Natural killer cell treated with Interleukin-12 subunit alpha and Interleukin-12 subunit beta and Interleukin-15 and Interleukin-18, amount 100 ng/mL, for 72 hours (primary cell): ENCODE measurements around the gene VOPP1. TPM values are rescaled to one million over a fixed set of nuclear protein-coding genes. Genes with fewer than 3 reads are reported as not detected.

Experiments
- ATAC-seq, 2 donors: fragments of 150-1000 bp; cut with Tn5 transposase in 1 of 2; sonication (Bioruptor Pico), chemical (Tn5 transposase) in 1 of 2; 2 replicates each; pipeline ENCODE4 v1.10.0; 2021
- DNase-seq: peaks from one replicate; pipeline ENCODE4 v3.0.0; 2022; ENCODE audit warnings: low spot score
- H3K27ac Mint-ChIP-seq, 2 donors: 1 replicate in 1 of 2; 2 replicates in 1 of 2; pipeline ENCODE4 v1.8.0; 2022; ENCODE audit warnings: mixed read lengths in 2 of 2, mild to moderate bottlenecking in 1 of 2, moderate library complexity in 1 of 2
- H3K27me3 Mint-ChIP-seq, 2 donors: 1 replicate in 1 of 2; 2 replicates in 1 of 2; pipeline ENCODE4 v1.8.0; 2022; ENCODE audit warnings: mixed read lengths in 2 of 2
- H3K36me3 Mint-ChIP-seq: one replicate; pipeline ENCODE4 v1.8.0; 2022; ENCODE audit warnings: mixed read lengths
- H3K4me1 Mint-ChIP-seq, 2 donors: 1 replicate in 1 of 2; 2 replicates in 1 of 2; pipeline ENCODE4 v1.8.0; 2022; ENCODE audit warnings: low read depth in 2 of 2, mixed read lengths in 2 of 2, mild to moderate bottlenecking in 1 of 2
- H3K4me3 Mint-ChIP-seq: one replicate; pipeline ENCODE4 v1.8.0; 2022; ENCODE audit warnings: mixed read lengths
- H3K9me3 Mint-ChIP-seq: 2 replicates; pipeline ENCODE4 v1.8.0; 2022; ENCODE audit warnings: mixed read lengths
- total RNA-seq, 2 donors: library from RNA; stranded (reverse); gene quantifications; one replicate each; pipeline ENCODE4 v1.2.3, GENCODE V29; 2022

The VOPP1 gene
- total RNA-seq, 2 donors from 2014 or later: 204 to 244 TPM

DNA sequence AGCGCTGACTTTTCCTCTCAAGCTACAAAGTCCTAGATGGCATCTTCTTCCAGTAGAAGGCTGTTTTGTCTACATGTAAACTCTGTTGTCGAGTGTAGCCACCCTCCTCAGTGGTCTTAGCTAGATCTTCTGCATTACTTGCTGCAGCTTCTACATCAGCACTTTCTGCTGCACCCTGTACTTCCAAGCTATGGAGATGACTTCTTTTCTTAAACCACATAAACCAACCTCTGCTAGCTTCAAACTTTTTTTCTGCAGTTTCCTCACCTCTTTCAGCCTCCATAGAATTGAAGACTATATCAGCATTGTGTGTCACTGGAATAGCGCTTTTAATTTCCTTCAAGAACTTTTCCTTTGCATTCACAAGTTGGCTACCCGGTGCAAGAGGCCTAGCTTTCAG is 119.3 kb downstream of the VOPP1 start:
- no peak for ATAC-seq
- H3K4me3 Mint-ChIP-seq: no peak overlapping the region

DNA sequence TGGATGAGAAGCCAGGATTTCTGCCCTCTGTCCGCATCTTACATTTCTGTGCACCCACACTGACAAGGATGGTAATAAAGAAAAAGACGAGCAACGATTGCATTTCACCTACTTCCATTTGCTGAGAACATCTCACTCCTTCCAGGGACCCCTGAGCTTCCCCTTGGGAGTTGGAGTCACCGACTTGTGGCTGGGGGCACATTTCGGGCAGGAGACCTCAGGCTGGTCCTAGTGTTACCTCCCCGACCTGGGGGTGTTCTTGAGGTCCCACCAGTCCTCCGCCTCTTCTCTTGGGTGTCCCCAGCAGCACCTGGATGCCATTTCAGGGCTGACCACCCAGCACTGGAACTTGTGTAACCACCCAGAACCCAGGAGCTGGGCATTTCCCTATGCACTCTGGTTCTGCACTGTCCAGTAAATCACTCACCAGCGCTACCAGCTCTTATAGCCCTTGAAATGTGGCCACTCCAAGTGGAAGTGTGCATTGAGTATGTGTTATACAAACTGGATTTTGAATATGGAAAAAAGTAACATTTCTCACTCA is 122.2 kb downstream of the VOPP1 start:
- ATAC-seq: peak in 1 of 2 donors; percentile 36
- Mint-ChIP-seq H3K36me3 (peaks cover 9% of the 10 kb centered on the region), H3K9me3 (no peaks in the 10 kb centered on the region), H3K27me3 (no peaks in the 10 kb centered on the region), H3K4me1 (peaks cover 14 to 31% of the 10 kb centered on the region in 2 donors), H3K27ac (no peak overlapping the region), H3K4me3 (no peak overlapping the region)
- DNase-seq: no peak

More for the DNA sequence above, 119.3 kb downstream of the VOPP1 start:
- DNase-seq: no peak
- peak overlapping the region in 1 of 2 donors; percentile 34 for H3K27ac Mint-ChIP-seq
- H3K4me1 Mint-ChIP-seq: peaks cover 23 to 42% of the 10 kb centered on the region in 2 donors
- peaks cover 23% of the 10 kb centered on the region for H3K36me3 Mint-ChIP-seq
- no peaks in the 10 kb centered on the region for H3K27me3 Mint-ChIP-seq
- peaks cover 10% of the 10 kb centered on the region for H3K9me3 Mint-ChIP-seq

GRCh38 chr7:55449205-55449991 is 122.9 kb downstream of the VOPP1 start:
- peak; percentile 41 to 54 for ATAC-seq

DNA sequence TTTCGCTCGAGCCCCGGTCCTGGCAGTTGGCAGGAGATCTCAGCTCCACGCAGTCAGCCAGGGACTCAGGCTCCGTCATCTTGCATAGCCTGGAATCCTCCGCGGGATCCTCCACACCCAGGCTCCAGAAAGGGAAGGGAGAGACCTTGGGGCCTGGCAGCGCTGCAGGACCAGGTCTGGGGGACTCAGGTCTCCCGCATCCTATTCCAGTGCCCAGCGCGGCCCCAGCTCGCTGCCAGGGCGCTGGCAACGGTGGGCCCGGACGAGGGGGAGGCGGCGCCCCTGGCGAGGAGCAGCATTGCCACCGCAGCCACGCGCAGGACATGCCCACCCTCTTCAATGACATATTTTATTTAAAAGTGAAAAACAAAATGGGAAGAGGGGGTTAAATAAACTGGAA is 123.8 kb downstream of the VOPP1 start:
- Mint-ChIP-seq H3K4me1 (peaks cover 11 to 28% of the 10 kb centered on the region in 2 donors), H3K27me3 (no peaks in the 10 kb centered on the region), H3K4me3 (no peak overlapping the region), H3K9me3 (no peaks in the 10 kb centered on the region), H3K36me3 (peaks cover 4% of the 10 kb centered on the region), H3K27ac (no peak overlapping the region)
- no peak for ATAC-seq
- DNase-seq: no peak

More at GRCh38 chr7:55449205-55449991, 122.9 kb downstream of the VOPP1 start:
- H3K4me1 Mint-ChIP-seq: peaks cover 11 to 28% of the 10 kb centered on the region in 2 donors
- H3K27ac Mint-ChIP-seq: no peak overlapping the region
- no peak for DNase-seq
- H3K27me3 Mint-ChIP-seq: no peaks in the 10 kb centered on the region
- no peak overlapping the region for H3K4me3 Mint-ChIP-seq
- H3K36me3 Mint-ChIP-seq: peaks cover 4% of the 10 kb centered on the region
- no peaks in the 10 kb centered on the region for H3K9me3 Mint-ChIP-seq

GRCh38 chr7:55444786-55445185 is 127.5 kb downstream of the VOPP1 start:
- ATAC-seq: no peak
- no peak for DNase-seq
- Mint-ChIP-seq H3K36me3 (peaks cover 4% of the 10 kb centered on the region), H3K27ac (no peak overlapping the region), H3K4me1 (peaks cover 5 to 14% of the 10 kb centered on the region in 2 donors), H3K4me3 (no peak overlapping the region), H3K27me3 (no peaks in the 10 kb centered on the region), H3K9me3 (no peaks in the 10 kb centered on the region)

DNA sequence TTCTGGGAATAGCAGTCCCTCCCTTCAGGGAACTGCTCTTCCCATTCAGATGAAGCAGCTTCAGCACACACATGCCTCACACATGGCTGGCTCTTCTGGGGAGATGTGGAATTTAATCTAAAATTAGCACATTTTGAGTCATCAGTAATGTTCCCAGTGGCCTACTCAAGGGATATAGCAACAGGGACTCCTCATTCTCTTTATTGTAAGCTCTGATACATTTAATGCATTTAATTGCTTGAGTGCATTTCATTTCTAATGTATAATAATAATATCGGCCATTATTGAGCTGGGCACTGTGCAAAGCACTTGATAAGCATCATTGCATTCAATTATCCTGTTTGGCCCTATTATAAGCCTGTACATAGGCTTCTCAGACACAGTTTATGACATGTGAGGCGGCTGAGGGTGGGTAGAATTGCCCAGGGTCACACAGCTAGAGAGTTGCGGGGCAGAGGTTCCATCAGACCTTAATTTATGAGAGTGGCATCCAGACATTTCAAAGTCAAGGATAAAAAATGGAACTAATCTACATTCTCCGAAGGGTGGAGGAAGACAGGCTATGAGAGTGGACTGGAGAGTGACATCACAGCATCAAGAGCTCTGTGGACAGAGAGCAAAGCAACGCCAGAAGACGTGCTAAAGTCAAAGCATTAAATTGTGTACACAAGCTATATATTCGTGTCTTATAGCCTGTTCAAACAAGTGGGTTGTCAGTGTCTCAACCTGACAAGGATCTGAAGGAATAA is 130.4 kb downstream of the VOPP1 start:
- Mint-ChIP-seq H3K36me3 (no peaks in the 10 kb centered on the region), H3K27ac (no peak overlapping the region)
- no peak for ATAC-seq

DNA sequence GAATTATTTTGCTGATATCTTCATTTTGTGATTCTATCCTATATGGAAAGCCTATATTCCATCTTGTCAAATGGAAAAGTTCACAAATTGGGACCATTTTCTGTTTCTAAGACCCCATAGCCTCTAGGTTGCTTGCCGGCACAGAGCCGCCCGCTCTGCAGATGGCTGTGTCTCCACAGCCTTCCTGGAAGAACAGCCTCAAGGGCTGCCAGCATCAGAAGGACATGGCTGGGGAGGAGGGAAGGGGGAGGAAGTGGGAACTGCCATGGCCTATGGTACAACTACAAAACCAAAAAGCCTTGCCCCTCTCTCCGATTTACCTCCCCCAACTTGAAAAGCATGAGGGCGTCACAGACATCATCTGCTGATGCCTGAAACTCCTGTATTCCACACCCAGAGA is 131.3 kb downstream of the VOPP1 start:
- Mint-ChIP-seq H3K36me3 (no peaks in the 10 kb centered on the region), H3K27ac (no peak overlapping the region), H3K27me3 (no peaks in the 10 kb centered on the region), H3K4me3 (no peak overlapping the region), H3K9me3 (no peaks in the 10 kb centered on the region), H3K4me1 (peaks cover 5 to 20% of the 10 kb centered on the region in 2 donors)
- DNase-seq (no peak), ATAC-seq (no peak)

More for the DNA sequence above, 130.4 kb downstream of the VOPP1 start:
- no peak overlapping the region for H3K4me3 Mint-ChIP-seq
- peaks cover 5 to 21% of the 10 kb centered on the region in 2 donors for H3K4me1 Mint-ChIP-seq
- no peaks in the 10 kb centered on the region for H3K27me3 Mint-ChIP-seq
- no peak for DNase-seq
- no peaks in the 10 kb centered on the region for H3K9me3 Mint-ChIP-seq

- no peaks in the 10 kb centered on the region for H3K27me3 Mint-ChIP-seq
- no peak overlapping the region for H3K4me3 Mint-ChIP-seq
- no peak for DNase-seq
These were observed 132.1 kb downstream of the VOPP1 start for GRCh38 chr7:55440040-55440690.

GRCh38 chr7:55439627-55440026 is 132.7 kb downstream of the VOPP1 start:
- Mint-ChIP-seq H3K27ac (peak overlapping the region in 1 of 2 donors; percentile 30), H3K9me3 (no peaks in the 10 kb centered on the region), H3K36me3 (no peaks in the 10 kb centered on the region), H3K4me1 (peaks cover 0 to 12% of the 10 kb centered on the region in 2 donors), H3K4me3 (no peak overlapping the region), H3K27me3 (no peaks in the 10 kb centered on the region)
- ATAC-seq (peak in 1 of 2 donors; percentile 6), DNase-seq (no peak)

More at GRCh38 chr7:55440040-55440690, 132.1 kb downstream of the VOPP1 start:
- no peaks in the 10 kb centered on the region for H3K9me3 Mint-ChIP-seq
- no peak overlapping the region for H3K27ac Mint-ChIP-seq
- ATAC-seq: peak; percentile 25 to 28
- H3K36me3 Mint-ChIP-seq: no peaks in the 10 kb centered on the region
- peaks cover 3 to 16% of the 10 kb centered on the region in 2 donors for H3K4me1 Mint-ChIP-seq

DNA sequence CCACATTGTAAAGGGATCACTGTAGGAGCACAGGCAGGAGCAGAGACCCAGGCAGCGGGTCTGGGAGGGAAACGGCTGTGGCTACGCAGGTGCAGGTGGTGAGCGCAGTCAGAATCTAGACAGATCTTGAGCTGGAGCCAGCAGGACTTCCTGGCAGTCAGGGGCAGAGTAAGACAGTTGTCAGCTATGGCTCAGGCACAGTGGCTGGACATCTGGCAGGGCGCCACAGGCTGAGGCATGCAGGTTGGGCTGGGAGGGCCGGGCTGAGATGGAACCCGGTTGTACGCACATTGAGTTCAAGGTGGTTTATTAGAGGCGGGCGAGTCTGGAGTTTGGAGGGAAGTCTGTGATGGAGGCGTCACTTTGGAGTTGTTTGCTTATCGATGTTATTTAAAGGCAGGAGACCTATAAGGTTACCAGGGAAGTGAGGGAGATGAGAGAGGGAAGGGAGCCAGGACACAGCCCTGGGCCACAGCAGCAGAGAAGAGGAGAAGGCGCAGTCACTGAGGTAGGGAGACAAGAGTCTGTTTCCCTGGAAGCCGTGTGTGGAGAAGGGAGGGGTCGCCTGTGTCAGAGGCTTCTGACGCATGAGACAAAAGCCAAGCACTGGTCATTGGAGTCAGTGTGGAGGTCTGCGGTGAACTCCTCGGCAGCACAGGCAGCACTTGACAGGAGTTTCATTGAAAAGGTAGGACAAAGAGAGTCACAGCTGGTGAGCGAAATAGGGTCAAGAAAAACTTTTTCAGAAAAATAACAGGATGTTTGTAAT is 133.4 kb downstream of the VOPP1 start:
- Mint-ChIP-seq H3K27me3 (no peaks in the 10 kb centered on the region), H3K36me3 (no peaks in the 10 kb centered on the region), H3K9me3 (no peaks in the 10 kb centered on the region), H3K4me3 (no peak overlapping the region), H3K27ac (peak overlapping the region in 1 of 2 donors; percentile 30), H3K4me1 (peaks cover 0 to 12% of the 10 kb centered on the region in 2 donors)
- DNase-seq (no peak), ATAC-seq (no peak)

DNA sequence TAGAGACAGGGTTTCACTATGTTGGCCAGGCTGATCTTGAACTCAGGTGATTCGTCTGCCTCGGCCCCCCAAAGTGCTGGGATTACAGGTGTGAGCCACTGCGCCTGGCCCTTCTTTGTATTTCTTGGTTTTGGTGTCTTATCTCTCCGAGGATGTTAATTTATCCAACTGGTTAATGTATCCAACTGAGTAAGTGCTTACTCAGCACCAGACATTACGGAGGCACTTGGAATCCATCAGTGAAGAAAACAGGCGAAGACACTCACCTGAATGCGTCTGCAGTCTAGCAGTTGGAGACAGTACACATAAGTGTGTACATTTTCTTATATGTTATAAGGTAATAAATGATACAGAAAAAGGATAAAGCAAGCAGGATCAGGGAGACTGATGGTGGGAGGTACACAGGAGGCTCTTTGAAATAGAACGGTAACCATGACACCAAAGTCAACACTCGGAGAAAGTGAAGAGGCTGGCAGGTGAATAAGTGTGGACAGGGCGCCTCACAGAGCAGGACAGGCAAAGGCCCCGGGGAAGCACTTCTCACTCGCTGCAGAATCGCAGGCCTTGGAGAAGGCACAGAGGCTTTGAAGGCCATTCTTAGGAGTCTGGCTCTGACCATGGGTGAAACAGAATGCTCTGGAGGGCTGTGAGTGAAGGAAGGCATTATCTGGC is 134.1 kb downstream of the VOPP1 start:
- no peak for DNase-seq
- no peak for ATAC-seq
- Mint-ChIP-seq H3K27ac (peak overlapping the region in 1 of 2 donors; percentile 30), H3K36me3 (no peaks in the 10 kb centered on the region), H3K4me1 (peaks cover 5 to 12% of the 10 kb centered on the region in 2 donors), H3K4me3 (no peak overlapping the region), H3K27me3 (no peaks in the 10 kb centered on the region), H3K9me3 (no peaks in the 10 kb centered on the region)

- no peak for DNase-seq
- peaks cover 13 to 20% of the 10 kb centered on the region in 2 donors for H3K4me1 Mint-ChIP-seq
- H3K27me3 Mint-ChIP-seq: no peaks in the 10 kb centered on the region
- no peaks in the 10 kb centered on the region for H3K36me3 Mint-ChIP-seq
- ATAC-seq: no peak
- H3K9me3 Mint-ChIP-seq: no peaks in the 10 kb centered on the region
- no peak overlapping the region for H3K4me3 Mint-ChIP-seq
- H3K27ac Mint-ChIP-seq: peak overlapping the region in 1 of 2 donors; percentile 6
These were observed 134.9 kb downstream of the VOPP1 start for GRCh38 chr7:55437375-55437774.
